Loucy (cell line): ENCODE results near the gene MARCO.

Experiments used
- EZH2phosphoT487 ChIP-seq: fragments of 200-600 bp; IDR thresholded peaks from 2 replicates; pipeline ENCODE4 v1.6.1; 2018; ENCODE audit warnings: antibody characterized with exemption, mild to moderate bottlenecking, moderate library complexity, borderline replicate concordance
- TF ChIP-seq, protein P1 (sequence below): fragments of 200-600 bp; sonication (generic); conservative IDR thresholded peaks from 2 replicates; pipeline ENCODE4 v1.5.1; 2014; ENCODE audit warnings: mild to moderate bottlenecking, antibody characterized with exemption, low read length

GRCh38 chr2:118940486-118941120, 1.4 kb upstream of the MARCO start:
- TF ChIP-seq, protein P1, sequence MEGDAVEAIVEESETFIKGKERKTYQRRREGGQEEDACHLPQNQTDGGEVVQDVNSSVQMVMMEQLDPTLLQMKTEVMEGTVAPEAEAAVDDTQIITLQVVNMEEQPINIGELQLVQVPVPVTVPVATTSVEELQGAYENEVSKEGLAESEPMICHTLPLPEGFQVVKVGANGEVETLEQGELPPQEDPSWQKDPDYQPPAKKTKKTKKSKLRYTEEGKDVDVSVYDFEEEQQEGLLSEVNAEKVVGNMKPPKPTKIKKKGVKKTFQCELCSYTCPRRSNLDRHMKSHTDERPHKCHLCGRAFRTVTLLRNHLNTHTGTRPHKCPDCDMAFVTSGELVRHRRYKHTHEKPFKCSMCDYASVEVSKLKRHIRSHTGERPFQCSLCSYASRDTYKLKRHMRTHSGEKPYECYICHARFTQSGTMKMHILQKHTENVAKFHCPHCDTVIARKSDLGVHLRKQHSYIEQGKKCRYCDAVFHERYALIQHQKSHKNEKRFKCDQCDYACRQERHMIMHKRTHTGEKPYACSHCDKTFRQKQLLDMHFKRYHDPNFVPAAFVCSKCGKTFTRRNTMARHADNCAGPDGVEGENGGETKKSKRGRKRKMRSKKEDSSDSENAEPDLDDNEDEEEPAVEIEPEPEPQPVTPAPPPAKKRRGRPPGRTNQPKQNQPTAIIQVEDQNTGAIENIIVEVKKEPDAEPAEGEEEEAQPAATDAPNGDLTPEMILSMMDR = no peak
- no peak for TF ChIP-seq EZH2phosphoT487
